Measurements from ENCODE around the gene BCL6B.
"Not testable (repeated sequence)": the region's sequence is repeated elsewhere in the genome, so short reads cannot be mapped to it uniquely, and the experiment has no call there.

BCL6B gene

GRCh38 chr17:7022781-7023571 lies at the start of gene BCL6B:
Gene BCL6B (plus strand): TSS chr17:7023050. CDS start chr17:7023672, 622 bp downstream.
- DNase-seq (ENCODE audit: low spot score): no peak

- not testable (repeated sequence) for DNase-seq (ENCODE audit: low spot score)
These were observed 43.4 kb upstream of the BCL6B start for GRCh38 chr17:6979440-6979839.

GRCh38 chr17:6981426-6981825 lies 41.4 kb upstream of the BCL6B start:
- DNase-seq (ENCODE audit: low spot score): no peak

- no peak for DNase-seq (ENCODE audit: low spot score)
These were observed 37.6 kb upstream of the BCL6B start for GRCh38 chr17:6985266-6985665.

- DNase-seq (ENCODE audit: low spot score): no peak
These were observed 36.2 kb upstream of the BCL6B start for GRCh38 chr17:6986676-6987075.

GRCh38 chr17:6989779-6990178 lies 33.1 kb upstream of the BCL6B start:
- no peak for DNase-seq (ENCODE audit: low spot score)

- not testable (repeated sequence) for DNase-seq (ENCODE audit: low spot score)
These were observed 29.2 kb upstream of the BCL6B start for GRCh38 chr17:6993613-6994056.

- no peak for DNase-seq (ENCODE audit: low spot score)
These were observed 28.7 kb upstream of the BCL6B start for GRCh38 chr17:6994118-6994598.

- no peak for DNase-seq (ENCODE audit: low spot score)
These were observed 28.1 kb upstream of the BCL6B start for GRCh38 chr17:6994666-6995256.

- no peak for DNase-seq (ENCODE audit: low spot score)
These were observed 27.2 kb upstream of the BCL6B start, which contains the start of gene ALOX12 for GRCh38 chr17:6995500-6996255. Gene ALOX12 (plus strand): TSS chr17:6996049. CDS start chr17:6996118, 69 bp downstream.

- DNase-seq (ENCODE audit: low spot score): no peak
These were observed 26.4 kb upstream of the BCL6B start for GRCh38 chr17:6996256-6997011.

GRCh38 chr17:6997171-6997570 lies 25.7 kb upstream of the BCL6B start:
- no peak for DNase-seq (ENCODE audit: low spot score)

GRCh38 chr17:6998855-6999508 lies 23.9 kb upstream of the BCL6B start:
- DNase-seq (ENCODE audit: low spot score): no peak

GRCh38 chr17:7001318-7001961 lies 21.4 kb upstream of the BCL6B start:
- DNase-seq (ENCODE audit: low spot score): no peak

GRCh38 chr17:7002288-7003047 lies 20.4 kb upstream of the BCL6B start:
- DNase-seq (ENCODE audit: low spot score): no peak

GRCh38 chr17:7003745-7004144 lies 19.1 kb upstream of the BCL6B start:
- no peak for DNase-seq (ENCODE audit: low spot score)

- DNase-seq (ENCODE audit: low spot score): peak; percentile 64
These were observed 18.2 kb upstream of the BCL6B start for GRCh38 chr17:7004398-7005253.

GRCh38 chr17:7005716-7006115 lies 17.1 kb upstream of the BCL6B start:
- DNase-seq (ENCODE audit: low spot score): no peak

- DNase-seq (ENCODE audit: low spot score): no peak
These were observed 15.7 kb upstream of the BCL6B start for GRCh38 chr17:7007143-7007542.

Measured in LoVo (cell line).